NOMO-1 treated with dmso at 0.1 percent for 144 hours (cell line): ENCODE measurements around the gene BEX3.

ENCODE experiments used
- DNase-seq: peaks from one replicate; lab custom pipeline; 2025; ENCODE audit not compliant: unreplicated experiment; lab: John Stamatoyannopoulos, UW

BEX3 gene

DNA sequence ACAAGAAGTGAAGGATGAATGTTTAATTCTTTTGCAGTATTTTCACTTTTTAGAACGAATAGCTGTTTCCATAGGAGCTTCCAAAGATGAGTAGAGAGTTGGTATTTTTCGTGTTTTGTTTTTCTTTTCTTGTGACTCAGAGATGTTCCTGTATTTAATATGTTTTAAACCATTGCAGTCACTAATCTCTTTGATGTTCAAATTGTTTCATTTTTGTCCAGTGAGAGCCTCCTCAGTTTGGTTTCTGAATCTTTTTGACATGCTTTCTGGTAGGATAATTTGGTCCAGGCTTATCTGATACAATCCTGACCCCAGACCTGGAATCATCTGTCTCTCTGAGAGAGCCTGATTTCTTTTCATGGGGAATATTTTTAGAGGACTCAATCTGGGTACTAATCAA is 41.6 kb downstream of the BEX3 start:
- no peak for DNase-seq

DNA sequence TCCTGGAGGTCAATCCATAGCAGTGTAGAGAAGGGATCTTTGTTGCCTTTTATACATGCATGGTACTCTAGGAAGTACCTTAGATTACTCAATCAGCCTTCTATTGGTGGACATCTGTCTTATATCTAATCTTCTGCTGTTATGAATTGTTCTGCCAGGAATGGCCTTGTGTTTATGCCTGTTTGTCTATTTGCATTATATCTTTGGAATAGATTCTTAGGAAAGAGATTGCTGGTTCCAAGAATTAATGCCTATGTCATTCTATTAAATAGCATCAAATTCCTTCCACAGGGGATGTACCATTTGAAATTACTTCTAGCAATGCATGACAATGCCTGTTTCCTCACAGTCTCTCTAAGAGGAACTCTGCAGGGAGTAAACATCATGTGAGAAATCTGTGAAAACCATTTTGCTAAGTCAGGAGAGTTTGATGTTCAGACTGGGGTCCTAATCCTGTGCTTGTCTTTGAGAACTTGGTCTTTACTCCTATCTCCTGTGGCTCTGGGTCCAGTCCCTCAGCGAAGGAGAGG is 42.5 kb downstream of the BEX3 start:
- DNase-seq: no peak

GRCh38 chrX:103423955-103424638 is 47.8 kb downstream of the BEX3 start:
- DNase-seq: no peak
